ENCODE results near the gene TSPAN11.

TSPAN11 gene

DNA sequence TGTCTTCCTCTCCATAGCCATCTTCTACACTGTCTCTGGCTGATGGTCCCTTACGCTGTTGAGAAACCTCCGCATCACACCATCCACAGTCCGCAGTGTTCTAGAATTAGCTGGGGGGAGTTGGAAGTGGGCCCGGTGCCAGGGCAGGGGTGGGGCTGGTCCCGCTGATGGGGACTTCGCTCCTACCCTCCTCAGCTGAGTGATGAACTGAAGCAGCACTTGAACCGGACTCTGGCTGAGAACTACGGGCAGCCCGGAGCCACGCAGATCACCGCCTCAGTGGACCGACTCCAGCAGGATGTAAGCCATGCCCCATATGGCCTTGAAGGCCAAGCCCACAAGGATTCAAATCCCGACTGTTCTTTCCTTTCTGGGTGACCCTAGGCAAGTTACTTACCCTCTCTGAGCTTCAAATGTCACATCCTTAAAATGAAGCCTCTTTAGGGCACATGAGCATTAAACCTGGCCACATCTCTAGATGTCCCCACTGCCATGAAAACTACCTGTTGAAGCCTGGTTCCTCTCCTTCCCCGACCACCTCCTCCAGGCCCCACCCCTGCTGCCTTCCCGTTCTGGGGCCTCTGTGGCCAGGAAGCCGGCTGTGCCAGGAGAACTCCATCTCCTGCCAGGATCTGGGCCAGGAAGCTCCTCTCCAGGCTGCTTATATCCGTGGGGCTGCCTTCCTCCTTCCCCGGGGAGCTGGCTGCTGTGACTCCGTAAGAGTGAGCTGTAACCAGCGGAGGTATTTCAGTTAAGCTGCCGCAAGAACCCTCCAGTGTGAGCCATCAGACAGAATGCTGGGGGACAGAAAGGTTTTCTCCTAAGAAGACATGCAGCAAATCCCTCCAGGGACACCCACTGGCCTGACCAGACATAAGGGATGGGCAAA is 53.1 kb downstream of the TSPAN11 start:
- H3K27ac ChIP-seq = no peak overlapping the region
- H4K20me1 ChIP-seq = peaks cover 0 to 6% (median 0%) of the 10 kb centered on the region in 11 experiments; a peak in 2 of 22 replicates
- TF ChIP-seq Cebpa-rat (IDR thresholded peaks at IDR 0.05) = no peak
- no peaks in the 10 kb centered on the region for H3K9me3 ChIP-seq (replicated peaks in 1 of 11)
- no peaks in the 10 kb centered on the region for H3K36me3 ChIP-seq
- no peak overlapping the region for H3K4me2 ChIP-seq
- H3K4me3 ChIP-seq = no peak overlapping the region
- H3K9ac ChIP-seq = no peak overlapping the region
- H3K27me3 ChIP-seq = no peaks in the 10 kb centered on the region
- H3K4me1 ChIP-seq = no peaks in the 10 kb centered on the region

DNA sequence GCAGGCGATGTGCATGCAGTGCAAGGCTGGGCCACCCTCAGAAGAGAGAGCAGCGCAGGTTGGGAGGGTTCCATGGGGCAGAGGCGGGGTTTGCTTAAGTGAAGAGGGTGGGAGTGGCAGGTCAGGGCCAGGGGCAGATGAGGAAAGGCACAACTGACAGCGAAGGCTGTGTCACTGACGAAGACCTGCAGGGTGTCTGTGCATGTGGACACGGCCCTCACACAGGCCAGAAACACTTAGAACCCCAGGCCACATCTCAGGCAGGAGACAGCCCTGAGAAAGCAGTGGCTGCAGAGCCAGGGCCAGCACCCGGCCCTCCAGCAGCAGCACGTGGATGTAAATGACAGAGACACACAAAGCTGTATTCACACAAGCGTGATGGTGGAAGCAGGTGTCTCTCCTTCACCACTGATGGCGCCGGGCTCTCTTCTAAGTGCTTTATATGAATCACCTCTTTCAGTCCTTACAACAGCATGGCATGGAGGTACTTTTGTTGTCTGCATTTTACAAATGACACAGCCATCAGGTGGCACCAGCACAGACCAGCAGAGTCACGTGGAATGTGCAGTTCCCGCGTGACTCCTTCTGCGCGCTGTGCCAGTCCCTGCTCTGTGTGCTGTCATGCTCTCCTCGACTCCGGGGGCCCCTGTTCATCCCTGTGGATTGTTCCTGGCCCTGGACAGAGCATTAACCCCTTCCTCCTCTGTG is 54.6 kb downstream of the TSPAN11 start:
- no peak overlapping the region for H3K27ac ChIP-seq

GRCh38 chr12:30982413-30982812 is 55.9 kb downstream of the TSPAN11 start:
- Histone ChIP-seq H3K4me1 (no peaks in the 10 kb centered on the region), H3K4me3 (no peak overlapping the region), H3K27ac (no peak overlapping the region), H4K20me1 (no peaks in the 10 kb centered on the region; a peak in 1 of 22 replicates), H3K4me2 (no peak overlapping the region), H3K9ac (no peak overlapping the region), H3K36me3 (no peaks in the 10 kb centered on the region), H3K9me3 (replicated peaks in 1 of 11) (no peaks in the 10 kb centered on the region), H3K27me3 (no peaks in the 10 kb centered on the region)
- no peak for TF ChIP-seq Cebpa-rat (IDR thresholded peaks at IDR 0.05)

More for the DNA sequence above, 54.6 kb downstream of the TSPAN11 start:
- Histone ChIP-seq H3K9ac (no peak overlapping the region), H3K27me3 (no peaks in the 10 kb centered on the region), H3K4me2 (no peak overlapping the region), H4K20me1 (no peaks in the 10 kb centered on the region; a peak in 1 of 22 replicates), H3K4me1 (no peaks in the 10 kb centered on the region), H3K4me3 (no peak overlapping the region), H3K9me3 (replicated peaks in 1 of 11) (no peaks in the 10 kb centered on the region), H3K36me3 (no peaks in the 10 kb centered on the region)
- TF ChIP-seq Cebpa-rat (IDR thresholded peaks at IDR 0.05) = no peak

GRCh38 chr12:30985814-30986452 is 59.4 kb downstream of the TSPAN11 start:
- no peak overlapping the region for H3K4me2 ChIP-seq
- no peak for TF ChIP-seq Cebpa-rat (IDR thresholded peaks at IDR 0.05)
- H3K27me3 ChIP-seq = no peaks in the 10 kb centered on the region
- H3K9ac ChIP-seq = no peak overlapping the region
- no peak overlapping the region for H3K4me3 ChIP-seq
- no peaks in the 10 kb centered on the region for H3K9me3 ChIP-seq (replicated peaks in 1 of 11)
- no peaks in the 10 kb centered on the region; a peak in 1 of 22 replicates for H4K20me1 ChIP-seq
- H3K4me1 ChIP-seq = peaks cover 0 to 17% (median 6%) of the 10 kb centered on the region in 10 experiments; a peak in 9 of 20 replicates
- no peak overlapping the region for H3K27ac ChIP-seq
- H3K36me3 ChIP-seq = no peaks in the 10 kb centered on the region

DNA sequence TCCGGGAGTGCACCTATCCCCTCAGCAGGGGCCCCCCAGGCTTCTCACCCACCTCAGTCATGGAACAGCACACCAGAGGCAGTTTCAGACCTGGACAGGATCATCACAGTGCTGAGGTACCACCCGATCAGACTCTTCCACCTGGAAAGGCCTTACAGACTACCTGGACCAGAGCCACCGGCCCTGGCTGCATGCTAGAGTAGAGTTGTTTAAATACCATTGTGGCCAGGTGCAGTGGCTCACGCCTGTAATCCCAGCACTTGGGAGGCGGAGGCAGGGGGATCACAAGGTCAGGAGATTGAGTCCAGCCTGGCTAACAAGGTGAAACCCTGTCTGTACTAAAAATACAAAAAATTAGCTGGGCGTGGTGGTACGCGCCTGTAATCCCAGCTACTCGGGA is 61.5 kb downstream of the TSPAN11 start:
- H3K4me3 ChIP-seq = no peak overlapping the region
- peaks cover 0 to 17% (median 6%) of the 10 kb centered on the region in 10 experiments; a peak in 9 of 20 replicates for H3K4me1 ChIP-seq
- no peak overlapping the region for H3K9ac ChIP-seq
- no peaks in the 10 kb centered on the region for H3K36me3 ChIP-seq
- no peaks in the 10 kb centered on the region for H3K27me3 ChIP-seq
- no peak overlapping the region for H3K27ac ChIP-seq
- TF ChIP-seq Cebpa-rat (IDR thresholded peaks at IDR 0.05) = no peak
- no peaks in the 10 kb centered on the region for H3K9me3 ChIP-seq (replicated peaks in 1 of 11)
- H4K20me1 ChIP-seq = no peaks in the 10 kb centered on the region; a peak in 1 of 22 replicates
- no peak overlapping the region for H3K4me2 ChIP-seq

GRCh38 chr12:30988646-30989286 is 62.2 kb downstream of the TSPAN11 start:
- H3K9ac ChIP-seq = no peak overlapping the region
- H3K4me3 ChIP-seq = no peak overlapping the region
- peaks cover 0 to 17% (median 6%) of the 10 kb centered on the region in 10 experiments; a peak in 9 of 20 replicates for H3K4me1 ChIP-seq
- no peaks in the 10 kb centered on the region for H3K36me3 ChIP-seq
- no peaks in the 10 kb centered on the region for H3K9me3 ChIP-seq (replicated peaks in 1 of 11)
- H3K27me3 ChIP-seq = no peaks in the 10 kb centered on the region
- H3K4me2 ChIP-seq = no peak overlapping the region
- H3K27ac ChIP-seq = no peak overlapping the region
- no peak for TF ChIP-seq Cebpa-rat (IDR thresholded peaks at IDR 0.05)
- H4K20me1 ChIP-seq = no peaks in the 10 kb centered on the region; a peak in 1 of 22 replicates

DNA sequence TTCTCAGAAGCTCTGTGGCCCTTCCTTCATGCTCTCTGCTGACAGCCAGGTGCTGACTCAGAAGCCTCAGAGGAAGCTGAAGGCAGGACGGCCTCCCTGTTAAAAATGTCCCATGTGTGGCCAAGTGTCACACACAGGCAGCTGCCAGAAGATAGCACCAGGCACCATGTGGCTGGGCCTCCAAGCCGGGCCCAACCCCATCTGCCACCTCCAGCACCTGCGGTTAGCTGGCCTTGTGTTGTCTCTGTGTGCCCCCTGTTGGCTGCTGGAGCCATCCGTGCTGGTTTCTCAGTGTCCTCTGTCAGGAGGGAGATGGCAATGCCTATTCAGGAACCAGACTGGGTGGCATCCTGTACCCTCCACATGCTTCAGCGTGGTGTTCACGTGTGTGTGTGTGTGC is 63.2 kb downstream of the TSPAN11 start:
- H3K4me1 ChIP-seq = peaks cover 0 to 17% (median 6%) of the 10 kb centered on the region in 10 experiments; a peak in 9 of 20 replicates
- H3K4me3 ChIP-seq = no peak overlapping the region
- no peak overlapping the region for H3K27ac ChIP-seq
- no peaks in the 10 kb centered on the region for H3K36me3 ChIP-seq
- H4K20me1 ChIP-seq = no peaks in the 10 kb centered on the region
- no peak overlapping the region for H3K9ac ChIP-seq
- H3K27me3 ChIP-seq = no peaks in the 10 kb centered on the region
- no peak for TF ChIP-seq Cebpa-rat (IDR thresholded peaks at IDR 0.05)
- no peaks in the 10 kb centered on the region for H3K9me3 ChIP-seq (replicated peaks in 1 of 11)
- peak overlapping the region in 2 of 11 experiments; percentile 3 to 10; a peak in 3 of 22 replicates for H3K4me2 ChIP-seq

DNA sequence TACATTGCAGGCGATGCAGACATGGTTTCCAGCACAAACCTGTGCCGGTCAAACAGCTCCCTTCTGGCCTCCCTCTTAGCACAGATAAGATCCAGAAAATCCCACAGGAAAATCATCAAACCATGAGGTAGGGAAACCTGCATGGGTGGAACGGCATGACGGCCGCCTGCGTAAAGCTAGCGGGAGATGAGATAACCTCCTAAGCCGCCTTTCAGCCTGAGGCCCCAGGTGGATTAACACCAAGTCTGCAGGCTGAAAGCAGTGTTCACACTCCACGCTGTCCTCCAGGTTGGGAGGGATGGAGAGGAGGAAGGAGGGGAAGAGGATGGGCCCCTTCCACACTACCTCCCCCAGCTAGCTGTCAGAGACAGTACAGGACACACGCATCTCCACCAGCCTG is 63.8 kb downstream of the TSPAN11 start:
- Histone ChIP-seq H3K4me2 (no peak overlapping the region; a peak in 1 of 22 replicates), H3K9ac (no peak overlapping the region)

More for the DNA sequence above, 63.8 kb downstream of the TSPAN11 start:
- H3K9me3 ChIP-seq (replicated peaks in 1 of 11) = no peaks in the 10 kb centered on the region
- no peak for TF ChIP-seq Cebpa-rat (IDR thresholded peaks at IDR 0.05)
- H3K4me3 ChIP-seq = no peak overlapping the region
- peaks cover 0 to 17% (median 6%) of the 10 kb centered on the region in 10 experiments; a peak in 9 of 20 replicates for H3K4me1 ChIP-seq
- no peaks in the 10 kb centered on the region for H3K36me3 ChIP-seq
- H4K20me1 ChIP-seq = no peaks in the 10 kb centered on the region
- no peak overlapping the region for H3K27ac ChIP-seq
- no peaks in the 10 kb centered on the region for H3K27me3 ChIP-seq
